Islet of Langerhans (tissue), 1 donor: ENCODE results near the gene CERS6.
"Not testable (repeated sequence)": the region's sequence is repeated elsewhere in the genome, so short reads cannot be mapped to it uniquely, and the experiment has no call there.

Source experiments
- FAIRE-seq: peaks from one replicate; lab custom pipeline; 2011; peaks lifted over from hg19 to GRCh38; lab: Jason Lieb, UNC

Gene CERS6

DNA sequence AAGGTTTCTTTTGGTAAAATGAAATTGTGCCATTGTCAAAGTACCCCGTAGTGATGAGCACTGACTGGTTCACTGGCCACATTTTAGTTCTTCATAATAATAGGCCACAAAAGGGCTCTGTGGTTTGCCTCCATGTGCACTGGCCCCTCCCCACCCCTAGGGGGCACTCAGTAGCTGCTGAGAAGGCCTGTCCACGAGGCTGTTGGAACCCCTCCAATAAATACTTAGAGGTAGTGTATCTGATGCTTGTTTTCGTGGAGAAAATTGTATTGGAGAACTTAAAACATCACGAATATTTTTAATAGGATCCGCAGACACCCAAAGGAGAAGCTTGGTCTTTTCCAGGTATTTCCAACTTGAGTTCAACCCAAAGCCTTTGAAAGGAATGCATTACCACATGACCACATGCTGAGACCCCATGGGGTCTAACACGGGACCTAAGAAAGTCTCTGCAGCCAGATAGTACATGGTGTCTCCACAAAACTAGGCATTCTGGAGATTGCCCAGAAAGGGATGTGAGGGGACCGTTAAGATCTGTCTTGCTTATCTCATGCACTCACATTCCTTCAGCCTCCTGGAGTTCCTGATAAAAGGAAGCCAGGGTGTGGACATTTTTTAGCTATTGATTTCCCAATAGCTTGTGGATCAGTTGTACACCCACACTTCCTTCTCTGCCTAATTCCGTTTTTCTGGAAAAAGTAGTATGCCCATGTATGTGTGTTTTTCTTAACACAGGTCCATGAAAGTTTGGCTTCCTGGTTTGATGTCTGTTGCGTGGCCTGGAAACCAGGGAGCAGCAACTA, 317.8 kb downstream of the CERS6 start:
- peak; percentile 88 for FAIRE-seq

DNA sequence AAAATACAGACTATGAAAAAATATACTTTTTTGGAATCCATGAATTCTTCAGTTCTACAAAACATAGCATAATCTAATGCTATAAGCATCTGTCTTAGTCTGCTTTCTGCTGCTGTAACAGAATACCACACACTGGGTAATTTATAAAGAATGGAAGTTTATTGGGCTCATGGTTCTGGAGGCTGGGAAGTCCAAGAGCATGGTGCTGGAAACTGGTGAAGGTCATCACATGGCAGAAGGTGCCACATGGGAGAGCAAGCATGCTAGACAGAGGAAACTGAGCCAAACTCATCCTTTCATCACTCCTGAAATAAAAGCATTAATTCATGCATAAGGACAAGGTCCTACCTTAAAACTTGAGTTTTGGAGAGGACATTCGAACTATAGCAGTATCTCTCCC, 319.8 kb downstream of the CERS6 start:
- FAIRE-seq: no peak

DNA sequence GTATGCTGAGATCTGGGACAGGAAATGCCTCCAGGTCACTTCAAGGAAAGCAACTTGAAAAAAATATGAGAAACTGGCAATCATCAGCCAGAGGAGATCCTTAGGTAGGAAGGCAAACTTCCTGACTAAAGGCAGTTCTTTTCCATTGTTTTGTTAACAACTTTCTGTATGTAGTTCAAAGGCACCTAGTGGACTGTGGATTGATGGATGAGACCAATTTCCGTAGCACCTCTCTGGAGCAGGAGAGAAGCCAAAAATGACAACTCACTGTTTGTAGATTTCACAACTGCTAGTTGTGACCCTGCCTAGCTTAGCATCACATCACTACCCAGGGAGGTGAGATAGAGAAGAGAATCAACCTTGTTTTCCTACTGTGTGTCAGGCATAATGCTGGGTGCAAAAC, 324.6 kb downstream of the CERS6 start:
- no peak for FAIRE-seq

DNA sequence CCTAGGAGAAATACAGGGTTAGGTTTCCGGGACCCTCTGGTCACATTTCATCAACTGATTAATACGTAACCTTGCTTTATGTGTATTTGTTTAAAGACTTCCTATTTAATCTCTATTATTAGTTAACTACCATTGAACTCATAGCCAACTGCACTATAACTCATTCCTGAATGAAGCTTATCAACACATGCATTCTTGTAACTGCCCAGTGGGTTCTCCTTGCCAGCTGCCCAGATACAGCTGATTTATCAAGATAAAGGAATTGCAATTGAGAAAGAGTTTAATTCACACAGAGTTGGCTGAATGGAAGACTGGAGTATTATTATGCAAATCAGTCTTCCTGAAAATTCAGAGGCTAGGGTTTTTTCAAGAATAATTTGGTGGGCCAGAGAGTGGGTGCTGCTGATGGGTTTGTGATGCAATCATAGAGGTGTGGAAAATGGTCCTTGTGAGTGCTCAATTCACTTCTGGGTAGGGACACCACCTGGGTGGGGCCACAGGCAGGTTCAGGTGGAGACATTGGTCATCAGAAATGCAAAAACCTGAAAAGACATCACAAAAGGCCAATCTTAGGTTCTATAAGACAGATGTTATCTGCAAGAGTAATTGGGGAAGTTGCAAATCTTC, 325.2 kb downstream of the CERS6 start:
- FAIRE-seq: no peak

DNA sequence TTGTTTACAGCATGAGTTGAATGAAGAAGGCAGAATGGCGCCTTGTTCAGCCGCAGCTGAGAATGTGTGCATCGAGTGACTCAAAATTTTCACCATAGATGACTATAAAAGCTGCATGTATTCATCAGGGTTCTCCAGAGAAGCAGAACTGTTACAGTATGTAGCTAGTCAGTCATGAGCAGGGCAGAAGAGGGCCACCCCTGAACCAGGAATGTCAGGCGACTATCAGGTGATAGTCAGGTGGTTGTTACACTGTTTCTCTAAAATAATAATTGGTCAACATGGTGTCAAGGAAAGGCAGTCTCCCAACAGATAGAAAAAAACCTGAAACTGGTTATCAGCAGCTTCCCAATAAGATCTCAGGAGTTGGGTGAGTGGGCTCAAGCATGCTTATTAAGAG, 326.2 kb downstream of the CERS6 start:
- FAIRE-seq: no peak

DNA sequence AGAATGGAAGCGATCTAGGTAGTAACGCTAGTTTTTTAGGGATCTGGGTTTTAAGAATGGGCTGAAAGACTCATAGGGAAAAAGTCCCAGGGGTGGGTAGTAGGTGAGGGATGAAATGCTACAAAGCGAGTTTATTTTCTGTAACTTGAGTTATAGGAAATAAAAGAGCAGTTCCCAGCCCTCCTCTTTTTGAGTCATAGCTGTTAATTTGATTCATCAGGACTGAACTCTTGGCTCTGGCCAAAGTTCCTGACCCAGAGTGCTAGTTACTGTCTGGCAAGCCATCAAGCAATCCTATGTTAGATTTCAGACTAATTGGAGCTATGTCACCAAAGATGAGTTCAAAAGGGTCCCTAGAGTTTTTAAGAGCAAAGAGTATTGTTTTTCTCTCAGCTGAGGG, 328.9 kb downstream of the CERS6 start:
- no peak for FAIRE-seq

DNA sequence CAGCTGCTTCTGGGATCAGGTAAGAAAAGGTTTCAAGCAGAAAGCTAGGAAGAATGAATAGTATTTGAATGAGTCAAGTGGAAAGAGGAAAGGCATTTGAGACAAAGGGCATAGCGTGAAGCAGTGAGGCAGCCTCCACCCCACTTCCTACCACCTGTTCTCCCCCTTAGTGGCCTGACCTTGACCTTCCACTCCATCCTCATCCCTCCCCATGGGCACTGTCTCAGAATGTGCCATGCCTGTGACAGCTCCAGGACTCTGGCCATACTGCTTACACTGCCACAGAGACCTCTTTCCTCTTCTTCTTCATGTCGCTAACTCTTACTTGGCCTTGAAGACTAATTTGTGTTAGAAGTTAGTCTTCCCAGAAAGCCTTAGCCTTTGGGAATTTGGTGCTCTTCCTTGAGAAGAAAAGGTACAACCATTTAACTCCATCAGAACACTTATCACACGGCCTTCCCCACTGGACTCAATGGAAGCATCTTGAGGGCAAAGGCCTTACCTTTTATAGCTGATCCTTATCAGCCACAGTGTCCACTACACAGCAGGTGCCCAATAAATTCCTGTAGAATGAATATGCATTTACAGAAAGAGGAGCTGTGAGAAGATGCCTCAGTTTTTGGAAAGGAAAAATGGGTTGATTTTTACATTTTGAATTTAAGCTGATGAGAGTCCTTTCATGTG, 331.2 kb downstream of the CERS6 start:
- FAIRE-seq: no peak

DNA sequence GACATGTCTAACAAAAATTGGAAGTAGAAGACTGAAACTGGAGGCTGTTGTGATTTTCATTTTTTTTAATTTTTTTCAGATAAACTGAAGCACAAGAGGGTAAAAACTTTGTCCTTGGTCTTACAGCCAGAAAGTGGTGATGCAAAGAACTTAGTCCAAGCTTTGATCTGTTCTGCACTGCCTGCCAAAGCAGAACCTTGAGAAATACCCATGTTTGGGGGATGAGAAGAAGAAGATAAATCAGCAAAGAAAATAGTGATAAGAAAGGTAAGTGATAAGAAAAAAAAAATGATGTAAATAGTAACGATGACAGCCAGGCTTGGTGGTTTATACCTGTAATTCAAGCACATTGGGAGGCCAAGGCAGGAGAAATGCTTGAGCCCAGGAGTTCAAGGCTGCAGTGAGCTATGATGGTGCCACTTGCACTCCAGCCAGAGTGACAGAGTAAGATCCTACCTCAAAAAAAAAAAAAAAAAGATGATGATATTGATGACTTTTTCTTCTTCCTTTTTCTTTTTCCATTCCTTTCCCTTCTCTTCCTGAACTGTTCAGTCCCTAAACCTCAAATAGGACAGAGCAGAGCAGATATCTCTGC, 331.8 kb downstream of the CERS6 start:
- FAIRE-seq: no peak

DNA sequence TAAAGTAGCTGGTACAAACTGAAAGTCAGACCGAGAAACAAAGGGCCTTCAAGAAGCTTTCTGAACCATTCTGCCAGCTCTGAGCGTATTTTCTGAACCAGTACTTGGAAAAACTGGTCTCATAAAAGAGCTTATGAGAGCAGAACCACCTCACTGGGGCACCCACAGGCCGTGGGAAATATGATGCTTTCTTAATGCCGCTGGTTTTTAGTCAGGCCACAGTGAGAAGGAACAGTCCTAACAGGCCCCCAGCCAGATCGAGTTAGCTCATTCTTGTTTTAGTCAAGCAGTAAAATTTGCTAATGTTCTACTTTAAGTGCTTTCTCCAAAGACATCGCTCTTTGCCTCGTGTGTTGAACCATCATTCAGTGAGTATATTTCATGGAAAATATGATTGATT, 333.7 kb downstream of the CERS6 start:
- no peak for FAIRE-seq

DNA sequence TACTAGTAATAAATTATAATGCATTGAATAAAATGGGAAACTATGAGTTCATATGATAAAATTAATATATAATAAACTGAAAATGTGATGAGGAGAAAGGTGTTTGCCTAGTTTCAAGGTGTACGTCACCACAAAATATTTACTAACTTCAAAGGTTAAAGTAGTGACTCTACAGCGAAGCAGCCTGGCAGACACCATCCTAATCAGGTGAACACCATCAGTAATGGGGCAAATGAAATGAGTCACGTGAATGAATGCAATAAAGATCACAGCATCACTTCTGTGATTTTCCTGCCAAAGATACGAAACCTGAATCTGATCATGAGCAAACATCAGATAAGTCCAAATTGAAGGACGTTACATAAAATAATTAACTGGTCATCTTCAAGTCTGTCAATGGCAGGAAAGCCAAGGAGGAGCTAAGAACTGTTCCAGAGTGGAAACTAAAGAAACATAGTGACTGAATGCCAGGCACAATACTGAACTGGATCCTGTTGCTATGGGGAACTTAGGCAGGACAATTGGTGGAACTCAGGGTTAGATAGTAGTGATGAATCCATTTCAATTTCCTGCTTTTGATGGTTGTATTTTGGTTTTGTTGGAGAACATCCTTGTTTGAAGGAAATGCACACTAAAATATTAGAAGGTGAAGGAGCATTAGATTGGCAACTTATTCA, 334.3 kb downstream of the CERS6 start:
- no peak for FAIRE-seq

DNA sequence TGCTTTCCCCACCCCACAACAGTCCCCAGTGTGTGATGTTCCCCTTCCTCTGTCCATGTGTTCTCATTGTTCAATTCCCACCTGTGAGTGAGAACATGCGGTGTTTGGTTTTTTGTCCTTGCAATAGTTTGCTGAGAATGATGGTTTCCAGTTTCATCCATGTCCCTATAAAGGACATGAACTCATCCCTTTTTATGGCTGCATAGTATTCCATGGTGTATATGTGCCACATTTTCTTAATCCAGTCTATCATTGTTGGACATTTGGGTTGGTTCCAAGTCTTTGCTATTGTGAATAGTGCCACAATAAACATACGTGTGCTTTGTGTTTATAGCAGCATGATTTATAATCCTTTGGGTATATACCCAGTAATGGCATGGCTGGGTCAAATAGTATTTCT, 335.1 kb downstream of the CERS6 start:
- FAIRE-seq: not testable (repeated sequence)

DNA sequence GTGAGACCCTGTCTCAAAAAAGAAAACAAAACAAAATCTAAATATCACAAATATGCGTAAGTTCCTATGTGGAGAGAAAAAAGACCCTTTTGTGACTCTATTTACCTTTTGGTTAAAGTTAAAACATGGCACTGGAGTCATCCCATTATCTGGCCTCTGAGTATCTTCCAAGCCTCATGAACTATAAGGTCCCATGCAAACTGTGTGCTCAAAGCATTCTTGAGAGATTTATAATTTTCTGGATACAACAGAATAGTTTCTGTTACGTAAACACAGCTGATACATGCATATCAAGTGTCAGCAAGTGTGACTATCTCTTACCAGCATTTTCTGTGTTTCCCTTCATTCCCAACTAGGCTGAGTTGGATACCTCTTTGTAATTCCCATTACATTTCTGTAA, 337.5 kb downstream of the CERS6 start:
- no peak for FAIRE-seq

DNA sequence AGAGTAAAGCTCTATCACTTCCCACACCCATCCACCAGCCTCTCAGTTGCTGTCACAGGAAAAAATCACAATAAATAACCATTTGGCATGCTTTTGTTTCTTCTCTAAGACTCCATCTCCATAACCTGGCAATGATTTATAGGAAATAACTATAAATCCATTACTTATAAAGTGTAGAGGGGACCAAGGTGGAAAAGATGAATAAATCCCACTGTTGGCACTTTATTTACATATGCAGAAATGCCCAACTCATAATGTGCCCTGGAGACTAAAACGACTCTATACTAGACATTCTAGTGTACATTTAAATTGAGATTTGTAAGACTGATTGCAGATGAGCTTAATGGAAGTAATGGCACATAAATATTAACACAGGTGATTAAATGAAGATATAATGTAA, 338.9 kb downstream of the CERS6 start:
- no peak for FAIRE-seq

DNA sequence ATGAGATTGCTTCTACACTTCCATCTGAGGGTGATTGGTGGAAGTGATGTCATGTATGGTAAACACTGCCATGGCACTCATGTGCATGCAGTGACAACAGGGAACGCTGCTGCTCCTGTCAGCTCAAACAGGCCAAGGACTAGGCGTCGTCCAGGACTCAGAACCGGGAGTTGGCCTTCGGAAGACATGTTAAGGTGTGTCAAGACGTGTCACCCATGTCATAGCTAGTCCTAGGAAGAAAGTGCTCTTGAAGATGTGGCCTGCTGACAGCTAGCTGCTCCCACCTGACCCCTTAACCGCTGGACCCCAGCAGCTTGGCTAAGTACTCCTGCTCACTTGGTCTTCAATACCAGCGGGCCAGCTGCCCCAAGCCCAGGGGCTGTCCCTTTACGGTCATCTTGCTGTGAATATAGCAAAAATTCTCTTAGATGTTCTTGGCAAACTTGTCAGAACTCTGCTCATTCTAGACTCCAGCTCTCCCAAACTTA, 340.1 kb downstream of the CERS6 start:
- FAIRE-seq: no peak

DNA sequence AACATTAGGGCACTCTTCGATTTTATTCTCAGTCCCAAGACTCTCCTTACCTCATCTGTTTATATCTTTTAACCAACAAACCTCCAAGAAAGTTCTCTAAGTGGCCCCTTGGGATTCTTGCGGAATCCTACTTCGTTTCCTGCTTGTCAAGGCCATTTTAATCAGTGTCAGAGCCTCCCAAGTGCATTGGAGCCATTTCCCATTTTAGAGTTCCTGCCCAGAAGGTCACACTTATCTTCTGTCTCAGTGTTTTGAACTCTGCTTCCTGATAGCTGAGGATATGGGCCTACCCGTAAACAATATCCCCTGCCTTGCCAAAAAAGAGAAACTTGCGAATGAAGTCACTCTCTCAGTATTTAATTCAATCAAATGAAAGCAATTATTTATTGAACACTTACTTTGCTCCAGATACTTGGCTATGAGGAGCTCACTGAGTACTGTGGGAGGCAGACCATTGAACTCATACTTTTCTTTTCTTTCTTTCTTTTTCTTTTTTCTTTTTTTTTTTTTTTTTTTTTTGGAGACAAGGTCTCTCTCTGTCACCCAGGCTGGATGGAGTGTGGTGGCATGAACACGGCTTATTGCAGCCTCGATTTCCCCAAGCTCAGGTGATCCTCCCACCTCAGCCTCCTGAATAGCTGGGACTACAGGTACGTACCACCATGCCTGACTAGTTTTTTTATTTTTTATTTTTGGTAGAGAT, 340.7 kb downstream of the CERS6 start:
- no peak for FAIRE-seq

DNA sequence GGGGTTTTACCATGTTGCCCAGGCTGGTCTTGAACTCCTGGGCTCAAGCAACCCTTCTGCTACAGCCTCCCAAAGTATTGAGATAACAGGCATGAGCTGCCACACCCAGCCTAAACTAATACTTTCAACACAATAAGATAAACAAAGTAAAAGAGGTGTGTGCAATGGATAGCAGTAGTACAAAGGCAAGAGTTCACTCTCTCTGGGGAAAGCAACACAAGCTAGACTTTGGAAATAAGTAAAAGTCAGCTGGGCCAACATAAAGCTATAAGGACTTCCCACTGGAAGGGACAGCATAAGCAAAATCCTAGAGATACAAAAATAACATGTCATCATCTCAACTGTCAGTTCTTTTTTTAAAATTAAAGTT, 341.2 kb downstream of the CERS6 start:
- FAIRE-seq: no peak

DNA sequence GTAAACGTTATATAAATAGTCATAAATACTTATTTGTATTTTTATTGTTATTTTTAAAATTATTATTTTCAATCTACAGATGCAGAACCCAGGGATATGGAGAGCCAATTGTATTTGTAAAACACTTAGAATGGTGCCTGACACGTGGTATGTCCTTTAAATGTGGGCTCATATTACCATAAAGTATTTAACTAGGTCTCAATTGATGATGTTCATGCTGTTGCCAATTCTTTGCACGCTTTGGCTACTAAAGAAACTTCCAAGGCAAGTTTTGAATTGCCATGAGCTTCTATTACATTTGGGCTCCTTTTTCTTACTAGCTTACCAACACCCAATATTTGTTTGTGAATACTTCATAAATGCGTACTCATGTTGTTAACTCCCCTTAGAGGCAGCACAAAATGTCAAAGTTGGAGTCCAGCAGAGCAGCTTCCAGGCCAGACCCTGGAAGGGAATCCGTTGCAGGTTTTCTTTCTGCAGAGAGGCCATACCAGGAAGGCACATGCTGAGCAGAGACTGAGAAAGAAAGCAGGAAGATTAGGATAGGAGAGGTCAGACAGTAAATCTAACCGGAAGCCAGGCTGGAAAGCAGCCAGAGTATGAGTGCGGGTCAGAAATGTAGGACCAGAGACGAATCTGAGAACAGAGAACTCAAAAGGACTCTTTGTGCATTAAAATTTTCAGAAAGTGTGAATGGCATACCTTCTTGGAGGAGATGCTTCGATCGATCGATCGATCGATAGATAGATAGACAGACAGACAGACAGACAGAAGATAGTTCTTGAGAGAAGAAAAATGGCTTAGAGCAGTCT, 342.2 kb downstream of the CERS6 start:
- FAIRE-seq: no peak

DNA sequence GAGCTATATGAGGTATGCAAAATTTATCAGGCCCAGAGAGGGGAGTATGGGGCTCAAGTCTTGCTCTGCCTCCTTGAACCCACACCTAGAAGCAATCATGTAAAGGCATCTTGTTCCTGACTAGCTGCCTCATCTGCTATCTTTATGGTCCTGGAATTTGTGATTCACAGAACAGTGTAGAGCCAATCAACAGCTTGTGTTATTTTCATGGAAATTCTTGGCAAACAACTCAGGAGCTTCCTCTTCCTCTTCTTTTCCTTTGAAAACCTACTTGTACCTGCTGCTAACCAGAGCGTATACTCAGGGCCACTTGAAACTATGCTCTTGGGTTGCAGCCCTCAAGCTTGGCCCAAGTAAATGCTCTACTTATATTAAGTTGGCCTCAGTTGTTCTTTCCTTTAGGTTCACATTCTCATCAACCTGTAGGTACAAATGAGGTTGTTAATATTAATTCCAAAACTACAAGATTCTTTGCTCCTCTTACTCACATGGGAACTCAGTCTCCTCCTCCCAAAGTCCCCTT, 342.9 kb downstream of the CERS6 start:
- no peak for FAIRE-seq

DNA sequence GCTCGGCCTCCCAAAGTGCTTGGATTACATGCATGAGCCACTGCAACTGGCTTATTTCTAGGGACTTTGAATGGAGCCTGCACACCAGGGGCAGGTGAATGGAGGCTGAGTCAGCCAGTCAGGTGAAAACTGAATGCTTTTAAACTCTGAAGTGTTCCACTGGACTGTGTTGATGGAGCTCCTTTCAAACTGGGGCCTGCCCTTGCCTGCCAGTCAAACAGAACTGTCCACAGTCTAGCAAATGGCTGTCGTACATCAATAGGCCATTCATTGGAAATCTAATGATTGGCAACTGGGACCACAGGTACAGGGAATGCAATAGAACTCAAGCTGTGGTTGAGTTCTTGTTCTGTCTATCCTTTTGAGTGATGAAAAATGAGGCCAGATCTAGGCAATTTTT, 345.4 kb downstream of the CERS6 start:
- no peak for FAIRE-seq

DNA sequence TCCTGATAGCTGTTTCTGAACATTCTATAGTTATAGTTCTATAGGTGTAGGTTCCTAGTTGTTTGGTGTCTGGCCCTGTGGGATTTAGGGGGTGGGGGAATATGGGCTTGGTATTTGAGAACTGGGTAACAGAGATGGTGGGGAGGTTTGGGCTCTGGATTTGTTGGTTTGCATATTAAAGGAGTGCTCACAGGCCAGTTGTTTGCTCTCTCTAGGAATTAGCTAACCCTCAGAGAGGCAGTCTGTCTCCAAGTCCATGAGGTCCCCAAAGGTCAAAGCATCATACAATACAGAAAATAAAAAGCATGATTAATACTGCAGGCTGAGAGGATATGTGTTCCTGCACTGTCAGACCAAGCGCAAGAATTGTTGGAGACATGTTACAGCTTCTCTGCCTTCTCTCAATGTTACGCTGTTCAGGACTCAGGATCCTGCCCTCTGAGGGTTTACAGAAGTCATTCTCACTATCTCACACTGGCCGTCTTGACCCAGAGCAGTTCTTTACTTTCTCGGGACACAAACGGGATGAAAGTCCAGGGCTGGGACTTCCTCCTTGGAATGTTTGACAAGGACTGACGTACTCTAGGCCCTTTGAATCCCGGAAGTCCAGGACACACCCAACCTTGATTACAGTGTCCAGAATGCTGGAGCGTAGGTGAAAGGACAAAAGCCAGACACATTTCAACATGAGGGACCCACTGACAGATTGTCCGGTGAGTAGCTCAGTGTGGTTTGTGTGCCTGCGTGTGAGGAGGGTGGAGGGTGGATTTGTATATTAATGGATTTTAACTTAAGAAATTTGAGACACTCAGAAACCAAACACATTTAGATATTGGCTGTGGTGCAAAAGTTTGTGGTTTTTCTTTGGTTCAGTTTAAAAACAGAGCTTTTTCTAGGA, 346.1 kb downstream of the CERS6 start, which contains the start of gene NOSTRIN:
TSS of gene NOSTRIN (plus strand) at position 677 of the 898 bp plus-strand sequence. CDS start at position 687, 10 bp downstream.
- FAIRE-seq: no peak
